ENCODE results near the gene PYM1. TPM values are rescaled to one million over a fixed set of nuclear protein-coding genes. Genes with fewer than 3 reads are reported as not detected.

Gene PYM1
- polyA plus RNA-seq, 1 of the 3 experiments (the other 2 are of a cell fraction), result 36.3 TPM

DNA sequence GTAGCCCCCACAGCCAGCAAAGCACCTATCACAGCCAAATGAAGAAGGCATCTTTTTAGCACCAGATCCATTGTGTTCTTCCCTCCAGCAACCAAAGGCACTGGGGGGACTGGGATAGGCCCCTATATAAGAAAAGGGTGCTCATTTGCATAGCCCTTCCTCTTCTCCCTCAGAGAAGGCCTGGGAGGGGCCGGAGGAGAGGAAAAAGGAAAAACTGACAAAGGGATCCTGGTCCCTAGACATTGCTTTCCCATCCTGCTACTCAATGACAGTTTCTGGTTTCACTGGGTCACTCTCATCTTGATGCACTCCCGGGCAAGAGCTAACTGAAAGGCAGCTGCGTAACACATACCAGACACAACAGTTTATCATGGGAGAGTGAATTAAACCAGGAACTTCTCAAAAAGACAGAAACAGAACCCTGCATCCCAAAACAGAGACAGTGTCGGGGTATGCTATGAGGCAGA is 38.3 kb upstream of the PYM1 start, which contains the start of gene PMEL:
Gene PMEL (minus strand): TSS at position 102 of the 467 bp plus-strand sequence. CDS start 31 bp downstream, at position 71.
- H3K79me2 ChIP-seq (ENCODE audit: insufficient read depth), result peaks cover 27% of the 10 kb centered on the region
- CTCF ChIA-PET, result interaction anchor here (0.6 kb wide), 1 partner anchor 26 kb away, joined by 3 read pairs; no protein-coding TSS in a partner anchor
- peaks cover 4 to 7% of the 10 kb centered on the region in 2 experiments for H3K36me3 ChIP-seq (replicated peaks in 1 of 2; ENCODE audit: control insufficient read depth in 1 of 2, insufficient read depth in 2 of 2, low read length in 1 of 2)
- peak; percentile 55 for DNase-seq
- no peaks in the 10 kb centered on the region for H3K9me3 ChIP-seq
- H3K4me1 ChIP-seq (ENCODE audit: control insufficient read depth in 1 of 2, insufficient read depth in 2 of 2, low read depth in 1 of 2, low read length in 1 of 2), result peaks cover 14 to 20% of the 10 kb centered on the region in 2 experiments; a peak in 3 of 4 replicates
- peak within 1 kb of the TSS; percentile 98 for H2AFZ ChIP-seq (ENCODE audit: low read depth)
- POLR2A ChIA-PET, result no interaction called here
- H3K27me3 ChIP-seq (ENCODE audit: insufficient read depth), result no peaks in the 10 kb centered on the region
- 25% methylated on average over 3 of the region's 4 CpGs for WGBS (ENCODE audit: low lambda C conversion rate)
- peak within 1 kb of the TSS; percentile 93 for H3K9ac ChIP-seq
- peak within 1 kb of the TSS; percentile 54 to 61; a peak in 3 of 4 replicates for H3K27ac ChIP-seq (ENCODE audit: low read depth in 2 of 2, low read length in 1 of 2)
- no peaks in the 10 kb centered on the region for H4K20me1 ChIP-seq (ENCODE audit: insufficient read depth)
- peak within 1 kb of the TSS; percentile 89 to 93 for H3K4me3 ChIP-seq (ENCODE audit: low read depth in 2 of 2, low read length in 1 of 2)
- no peaks in the 10 kb centered on the region for H3K9me2 ChIP-seq
- H3F3A ChIP-seq (replicated peaks; ENCODE audit: insufficient read depth), result peaks cover 8% of the 10 kb centered on the region
- TF ChIP-seq CHD2 (IDR thresholded peaks at IDR 0.05; ENCODE audit: low read length, partially characterized antibody) (no peak), ZBTB33 (IDR thresholded peaks at IDR 0.05; ENCODE audit: borderline replicate concordance, low read depth) (no peak), TCF12 (IDR thresholded peaks at IDR 0.05) (no peak), NRF1 (IDR thresholded peaks at IDR 0.05; ENCODE audit: low read depth, low read length) (no peak), RXRA (IDR thresholded peaks at IDR 0.05; ENCODE audit: borderline replicate concordance, low read depth) (no peak), FOSL2 (IDR thresholded peaks at IDR 0.05; ENCODE audit: borderline replicate concordance, low read depth) (no peak), GATA2 (CRISPR knock-in tag; IDR thresholded peaks at IDR 0.05) (no peak), SMC3 (IDR thresholded peaks at IDR 0.05; ENCODE audit: low read depth, low read length) (no peak), IRF3 (IDR thresholded peaks at IDR 0.05; ENCODE audit: low read depth, low read length) (no peak), EZH2phosphoT487 (IDR thresholded peaks at IDR 0.05; ENCODE audit: borderline replicate concordance, low read depth) (no peak), MEF2A (IDR thresholded peaks at IDR 0.05; ENCODE audit: borderline replicate concordance, low read depth) (no peak), RCOR1 (IDR thresholded peaks at IDR 0.05; ENCODE audit: low read length) (no peak), RAD21 (IDR thresholded peaks at IDR 0.05; ENCODE audit: low read length) (no peak), FOXM1 (IDR thresholded peaks at IDR 0.05; ENCODE audit: low read depth) (no peak)
- TF ChIP-seq, protein P1, sequence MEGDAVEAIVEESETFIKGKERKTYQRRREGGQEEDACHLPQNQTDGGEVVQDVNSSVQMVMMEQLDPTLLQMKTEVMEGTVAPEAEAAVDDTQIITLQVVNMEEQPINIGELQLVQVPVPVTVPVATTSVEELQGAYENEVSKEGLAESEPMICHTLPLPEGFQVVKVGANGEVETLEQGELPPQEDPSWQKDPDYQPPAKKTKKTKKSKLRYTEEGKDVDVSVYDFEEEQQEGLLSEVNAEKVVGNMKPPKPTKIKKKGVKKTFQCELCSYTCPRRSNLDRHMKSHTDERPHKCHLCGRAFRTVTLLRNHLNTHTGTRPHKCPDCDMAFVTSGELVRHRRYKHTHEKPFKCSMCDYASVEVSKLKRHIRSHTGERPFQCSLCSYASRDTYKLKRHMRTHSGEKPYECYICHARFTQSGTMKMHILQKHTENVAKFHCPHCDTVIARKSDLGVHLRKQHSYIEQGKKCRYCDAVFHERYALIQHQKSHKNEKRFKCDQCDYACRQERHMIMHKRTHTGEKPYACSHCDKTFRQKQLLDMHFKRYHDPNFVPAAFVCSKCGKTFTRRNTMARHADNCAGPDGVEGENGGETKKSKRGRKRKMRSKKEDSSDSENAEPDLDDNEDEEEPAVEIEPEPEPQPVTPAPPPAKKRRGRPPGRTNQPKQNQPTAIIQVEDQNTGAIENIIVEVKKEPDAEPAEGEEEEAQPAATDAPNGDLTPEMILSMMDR (IDR thresholded peaks at IDR 0.05), result no peak
- TF ChIP-seq, protein P2, sequence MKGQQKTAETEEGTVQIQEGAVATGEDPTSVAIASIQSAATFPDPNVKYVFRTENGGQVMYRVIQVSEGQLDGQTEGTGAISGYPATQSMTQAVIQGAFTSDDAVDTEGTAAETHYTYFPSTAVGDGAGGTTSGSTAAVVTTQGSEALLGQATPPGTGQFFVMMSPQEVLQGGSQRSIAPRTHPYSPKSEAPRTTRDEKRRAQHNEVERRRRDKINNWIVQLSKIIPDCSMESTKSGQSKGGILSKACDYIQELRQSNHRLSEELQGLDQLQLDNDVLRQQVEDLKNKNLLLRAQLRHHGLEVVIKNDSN (IDR thresholded peaks at IDR 0.05; ENCODE audit: borderline replicate concordance, low read depth), result no peak
- TF ChIP-seq, protein P3, sequence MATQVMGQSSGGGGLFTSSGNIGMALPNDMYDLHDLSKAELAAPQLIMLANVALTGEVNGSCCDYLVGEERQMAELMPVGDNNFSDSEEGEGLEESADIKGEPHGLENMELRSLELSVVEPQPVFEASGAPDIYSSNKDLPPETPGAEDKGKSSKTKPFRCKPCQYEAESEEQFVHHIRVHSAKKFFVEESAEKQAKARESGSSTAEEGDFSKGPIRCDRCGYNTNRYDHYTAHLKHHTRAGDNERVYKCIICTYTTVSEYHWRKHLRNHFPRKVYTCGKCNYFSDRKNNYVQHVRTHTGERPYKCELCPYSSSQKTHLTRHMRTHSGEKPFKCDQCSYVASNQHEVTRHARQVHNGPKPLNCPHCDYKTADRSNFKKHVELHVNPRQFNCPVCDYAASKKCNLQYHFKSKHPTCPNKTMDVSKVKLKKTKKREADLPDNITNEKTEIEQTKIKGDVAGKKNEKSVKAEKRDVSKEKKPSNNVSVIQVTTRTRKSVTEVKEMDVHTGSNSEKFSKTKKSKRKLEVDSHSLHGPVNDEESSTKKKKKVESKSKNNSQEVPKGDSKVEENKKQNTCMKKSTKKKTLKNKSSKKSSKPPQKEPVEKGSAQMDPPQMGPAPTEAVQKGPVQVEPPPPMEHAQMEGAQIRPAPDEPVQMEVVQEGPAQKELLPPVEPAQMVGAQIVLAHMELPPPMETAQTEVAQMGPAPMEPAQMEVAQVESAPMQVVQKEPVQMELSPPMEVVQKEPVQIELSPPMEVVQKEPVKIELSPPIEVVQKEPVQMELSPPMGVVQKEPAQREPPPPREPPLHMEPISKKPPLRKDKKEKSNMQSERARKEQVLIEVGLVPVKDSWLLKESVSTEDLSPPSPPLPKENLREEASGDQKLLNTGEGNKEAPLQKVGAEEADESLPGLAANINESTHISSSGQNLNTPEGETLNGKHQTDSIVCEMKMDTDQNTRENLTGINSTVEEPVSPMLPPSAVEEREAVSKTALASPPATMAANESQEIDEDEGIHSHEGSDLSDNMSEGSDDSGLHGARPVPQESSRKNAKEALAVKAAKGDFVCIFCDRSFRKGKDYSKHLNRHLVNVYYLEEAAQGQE (IDR thresholded peaks at IDR 0.05; ENCODE audit: low read depth, low read length), result no peak
- H3K4me2 ChIP-seq, result peak within 1 kb of the TSS; percentile 91
